Panc1 (cell line): ENCODE results near the gene PPP1R36.

Experiments
- CTCF ChIP-seq: fragments of 450-650 bp; IDR thresholded peaks from 2 replicates; pipeline ENCODE4 v1.5.1; 2017; ENCODE audit warnings: mild to moderate bottlenecking
- SIN3A ChIP-seq: IDR thresholded peaks from 2 replicates; pipeline ENCODE4 v1.6.1; 2012; ENCODE audit warnings: low read depth, mild to moderate bottlenecking, low read length, moderate library complexity, borderline replicate concordance; ENCODE audit not compliant: insufficient read depth
- TF ChIP-seq, protein P1 (sequence below), 2 experiments: IDR thresholded peaks; 2 replicates each; pipeline ENCODE4 v1.6.1; 2011 to 2012; ENCODE audit warnings: low read depth in 2 of 2, control low read depth in 1 of 2, low read length in 1 of 2, mild to moderate bottlenecking in 1 of 2, moderate library complexity in 1 of 2; ENCODE audit not compliant: insufficient read depth in 1 of 2

- TF ChIP-seq SIN3A, result no peak
- no peak for TF ChIP-seq CTCF
- TF ChIP-seq, protein P1, sequence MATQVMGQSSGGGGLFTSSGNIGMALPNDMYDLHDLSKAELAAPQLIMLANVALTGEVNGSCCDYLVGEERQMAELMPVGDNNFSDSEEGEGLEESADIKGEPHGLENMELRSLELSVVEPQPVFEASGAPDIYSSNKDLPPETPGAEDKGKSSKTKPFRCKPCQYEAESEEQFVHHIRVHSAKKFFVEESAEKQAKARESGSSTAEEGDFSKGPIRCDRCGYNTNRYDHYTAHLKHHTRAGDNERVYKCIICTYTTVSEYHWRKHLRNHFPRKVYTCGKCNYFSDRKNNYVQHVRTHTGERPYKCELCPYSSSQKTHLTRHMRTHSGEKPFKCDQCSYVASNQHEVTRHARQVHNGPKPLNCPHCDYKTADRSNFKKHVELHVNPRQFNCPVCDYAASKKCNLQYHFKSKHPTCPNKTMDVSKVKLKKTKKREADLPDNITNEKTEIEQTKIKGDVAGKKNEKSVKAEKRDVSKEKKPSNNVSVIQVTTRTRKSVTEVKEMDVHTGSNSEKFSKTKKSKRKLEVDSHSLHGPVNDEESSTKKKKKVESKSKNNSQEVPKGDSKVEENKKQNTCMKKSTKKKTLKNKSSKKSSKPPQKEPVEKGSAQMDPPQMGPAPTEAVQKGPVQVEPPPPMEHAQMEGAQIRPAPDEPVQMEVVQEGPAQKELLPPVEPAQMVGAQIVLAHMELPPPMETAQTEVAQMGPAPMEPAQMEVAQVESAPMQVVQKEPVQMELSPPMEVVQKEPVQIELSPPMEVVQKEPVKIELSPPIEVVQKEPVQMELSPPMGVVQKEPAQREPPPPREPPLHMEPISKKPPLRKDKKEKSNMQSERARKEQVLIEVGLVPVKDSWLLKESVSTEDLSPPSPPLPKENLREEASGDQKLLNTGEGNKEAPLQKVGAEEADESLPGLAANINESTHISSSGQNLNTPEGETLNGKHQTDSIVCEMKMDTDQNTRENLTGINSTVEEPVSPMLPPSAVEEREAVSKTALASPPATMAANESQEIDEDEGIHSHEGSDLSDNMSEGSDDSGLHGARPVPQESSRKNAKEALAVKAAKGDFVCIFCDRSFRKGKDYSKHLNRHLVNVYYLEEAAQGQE (IDR thresholded peaks at IDR 0.05; ENCODE audit: insufficient read depth in 1 of 2, low read depth in 2 of 2, low read length in 1 of 2), result no peak
Measured at GRCh38 chr14:64563696-64564095, 13.9 kb downstream of the PPP1R36 start.
